GM18873 (cell line): ENCODE measurements around the gene NDST4.
"Not testable (repeated sequence)": the region's sequence is repeated elsewhere in the genome, so short reads cannot be mapped to it uniquely, and the experiment has no call there.

ENCODE experiments used
- ATAC-seq: cut with Tn5 transposase; IDR thresholded peaks from one replicate; pipeline ENCODE4 v1.9.1; 2021; ENCODE audit warnings: mild to moderate bottlenecking, moderate library complexity, moderate number of reproducible peaks; ENCODE audit not compliant: unreplicated experiment, low FRiP score

Gene NDST4

GRCh38 chr4:115058533-115058932 is 54.9 kb downstream of the NDST4 start:
- no peak for ATAC-seq

GRCh38 chr4:115054836-115055235 is 58.6 kb downstream of the NDST4 start:
- no peak for ATAC-seq

GRCh38 chr4:115053313-115053712 is 60.1 kb downstream of the NDST4 start:
- ATAC-seq: no peak

GRCh38 chr4:115042496-115042895 is 70.9 kb downstream of the NDST4 start:
- ATAC-seq: no peak

GRCh38 chr4:115030281-115030680 is 83.1 kb downstream of the NDST4 start:
- no peak for ATAC-seq

- ATAC-seq: no peak
These were observed 84.6 kb downstream of the NDST4 start for GRCh38 chr4:115028682-115029410.

- ATAC-seq: no peak
These were observed 113.5 kb downstream of the NDST4 start for GRCh38 chr4:114999880-115000279.

- no peak for ATAC-seq
These were observed 115.1 kb downstream of the NDST4 start for GRCh38 chr4:114998316-114998715.

- ATAC-seq: no peak
These were observed 115.7 kb downstream of the NDST4 start for GRCh38 chr4:114997576-114998247.

- no peak for ATAC-seq
These were observed 127.3 kb downstream of the NDST4 start for GRCh38 chr4:114986133-114986532.

- no peak for ATAC-seq
These were observed 132.3 kb downstream of the NDST4 start for GRCh38 chr4:114980932-114981708.

- not testable (repeated sequence) for ATAC-seq
These were observed 133.0 kb downstream of the NDST4 start for GRCh38 chr4:114980399-114980798.

- ATAC-seq: no peak
These were observed 136.5 kb downstream of the NDST4 start for GRCh38 chr4:114976901-114977300.

- no peak for ATAC-seq
These were observed 149.4 kb downstream of the NDST4 start for GRCh38 chr4:114964026-114964425.

GRCh38 chr4:114945616-114946015 is 167.8 kb downstream of the NDST4 start:
- ATAC-seq: no peak

- no peak for ATAC-seq
These were observed 171.9 kb downstream of the NDST4 start for GRCh38 chr4:114941503-114941902.

- ATAC-seq: no peak
These were observed 185.5 kb downstream of the NDST4 start for GRCh38 chr4:114927881-114928280.

GRCh38 chr4:114926583-114926982 is 186.8 kb downstream of the NDST4 start:
- no peak for ATAC-seq

- no peak for ATAC-seq
These were observed 189.1 kb downstream of the NDST4 start for GRCh38 chr4:114924311-114924710.

GRCh38 chr4:114922592-114922933 is 190.9 kb downstream of the NDST4 start:
- no peak for ATAC-seq

- ATAC-seq: no peak
These were observed 191.4 kb downstream of the NDST4 start for GRCh38 chr4:114921790-114922591.
